GM19193 (cell line): ENCODE results near the gene AJM1.

Source experiments
- POLR2A ChIP-seq: IDR thresholded peaks from 4 replicates; pipeline ENCODE4 v1.6.1; 2011; ENCODE audit not compliant: insufficient read depth, insufficient read length; ENCODE audit errors: extremely low read depth

AJM1 gene

GRCh38 chr9:136835932-136836904 is 6.1 kb upstream of the AJM1 start:
- no peak for TF ChIP-seq POLR2A

DNA sequence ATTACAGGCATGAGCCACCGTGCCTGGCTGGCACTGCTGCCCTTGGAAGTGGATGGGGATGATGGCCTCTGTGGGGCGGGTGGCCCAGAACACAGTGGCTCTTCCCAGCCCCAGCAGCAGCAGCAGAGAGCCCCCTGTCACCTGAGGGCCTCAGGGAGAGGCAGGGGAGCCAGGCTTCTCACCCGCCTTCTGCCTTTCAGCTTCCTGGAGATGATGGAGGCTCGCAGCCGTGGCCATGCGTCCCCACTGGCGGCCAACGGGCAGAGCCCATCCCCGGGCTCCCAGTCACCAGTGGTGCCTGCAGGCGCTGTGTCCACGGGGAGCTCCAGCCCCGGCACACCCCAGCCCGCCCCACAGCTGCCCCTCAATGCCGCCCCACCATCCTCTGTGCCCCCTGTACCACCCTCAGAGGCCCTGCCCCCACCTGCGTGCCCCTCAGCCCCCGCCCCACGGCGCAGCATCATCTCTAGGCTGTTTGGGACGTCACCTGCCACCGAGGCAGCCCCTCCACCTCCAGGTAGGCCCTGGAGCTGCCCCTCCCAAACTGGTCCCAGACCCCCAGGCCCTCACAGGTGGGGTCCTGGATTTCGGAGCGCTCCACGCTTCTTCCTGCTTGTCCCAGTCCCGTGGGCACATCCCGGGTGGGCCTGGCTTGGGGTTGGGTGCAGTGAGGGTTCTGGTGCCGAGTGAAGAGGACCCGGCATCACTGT is 5.0 kb upstream of the AJM1 start:
- no peak for TF ChIP-seq POLR2A

DNA sequence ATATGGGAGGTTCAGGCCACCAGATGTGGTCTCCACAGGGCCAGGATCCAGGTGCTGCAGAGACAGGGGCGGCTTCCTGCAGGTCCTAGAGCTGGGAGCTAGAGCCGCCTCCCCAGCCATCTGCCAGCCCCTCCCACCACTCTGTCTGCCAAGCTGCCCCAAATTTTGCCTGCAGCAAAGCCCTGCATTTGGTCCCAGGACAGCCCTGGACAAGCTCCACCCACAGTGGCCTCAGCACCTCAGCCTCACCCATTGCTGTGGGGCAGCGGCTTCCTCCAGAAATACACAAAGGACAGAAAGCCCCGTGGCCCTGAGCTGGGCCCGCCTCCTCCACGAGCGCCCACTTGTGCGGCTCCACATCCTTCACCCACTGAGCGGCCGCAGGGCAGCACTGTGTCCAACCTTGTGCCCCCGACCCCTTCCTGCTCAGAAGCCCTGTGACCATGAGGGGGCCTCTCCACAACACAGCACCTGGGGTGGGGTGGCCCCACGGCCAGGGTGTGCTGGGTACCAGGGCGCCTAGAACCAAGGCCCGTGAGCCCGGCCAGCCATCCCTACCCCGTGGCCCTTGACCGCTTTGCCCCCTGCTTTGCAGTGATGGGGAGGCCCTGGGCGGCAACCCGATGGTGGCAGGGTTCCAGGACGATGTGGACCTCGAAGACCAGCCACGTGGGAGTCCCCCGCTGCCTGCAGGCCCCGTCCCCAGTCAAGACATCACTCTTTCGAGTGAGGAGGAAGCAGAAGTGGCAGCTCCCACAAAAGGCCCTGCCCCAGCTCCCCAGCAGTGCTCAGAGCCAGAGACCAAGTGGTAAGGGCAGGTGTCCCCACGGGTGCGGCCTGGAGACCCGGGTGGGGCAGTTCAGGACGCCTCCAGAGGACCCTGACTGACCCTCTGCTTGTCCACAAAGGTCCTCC is 3.7 kb upstream of the AJM1 start:
- no peak for TF ChIP-seq POLR2A

- no peak for TF ChIP-seq POLR2A
These were observed 2.8 kb upstream of the AJM1 start for GRCh38 chr9:136839229-136840139.

GRCh38 chr9:136840140-136840876 is 2.0 kb upstream of the AJM1 start:
- no peak for TF ChIP-seq POLR2A

GRCh38 chr9:136840877-136841645 is 1.2 kb upstream of the AJM1 start:
- TF ChIP-seq POLR2A: no peak

- TF ChIP-seq POLR2A: no peak
These were observed 2.6 kb downstream of the AJM1 start for GRCh38 chr9:136844761-136845464.

GRCh38 chr9:136845465-136846260 is 3.4 kb downstream of the AJM1 start:
- no peak for TF ChIP-seq POLR2A

- TF ChIP-seq POLR2A: no peak
These were observed 4.3 kb downstream of the AJM1 start for GRCh38 chr9:136846376-136847087.

DNA sequence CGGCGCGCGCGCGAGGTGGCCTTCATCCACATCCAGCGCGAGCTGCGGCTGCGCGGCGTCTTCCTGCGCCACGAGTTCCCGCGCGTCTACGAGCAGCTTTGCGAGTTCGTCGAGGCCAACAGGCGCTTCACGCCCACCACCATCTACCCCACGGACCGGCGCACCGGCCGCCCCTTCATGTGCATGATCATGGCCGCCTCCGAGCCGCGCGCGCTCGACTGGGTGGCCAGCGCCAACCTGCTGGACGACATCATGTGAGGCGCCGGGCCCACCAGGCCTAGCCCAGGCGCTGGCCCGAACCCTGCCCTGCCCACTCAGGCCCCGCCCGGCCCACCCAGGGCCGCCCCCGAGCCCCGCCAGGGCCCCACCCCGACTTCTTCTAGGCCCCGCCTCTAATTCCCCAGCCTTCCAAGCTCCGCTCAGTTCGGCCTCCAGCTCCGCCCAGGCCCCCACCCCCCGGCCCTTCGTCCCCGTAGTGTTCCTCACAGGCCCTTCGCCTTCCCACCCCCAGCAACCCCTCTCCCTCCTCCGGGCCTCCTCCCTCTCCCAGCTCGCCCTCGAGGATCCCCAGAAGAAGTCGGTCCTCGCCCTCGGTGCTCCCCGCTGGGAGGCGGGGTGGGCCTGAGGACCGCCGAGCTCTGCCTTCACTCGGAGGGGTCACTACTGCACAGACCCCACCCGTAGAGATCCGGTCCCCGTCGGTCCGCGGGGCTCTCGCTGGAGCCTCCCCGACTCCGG is 5.0 kb downstream of the AJM1 start:
- TF ChIP-seq POLR2A: no peak
